Panc1 (cell line): ENCODE measurements around the gene MEIS3. TPM values are rescaled to one million over a fixed set of nuclear protein-coding genes. Genes with fewer than 3 reads are reported as not detected.

Source experiments
- ATAC-seq: fragments of 200-7000 bp; cut with Tn5 transposase; 2 replicates; pipeline ENCODE4 v1.9.1; 2020; ENCODE audit warnings: mild to moderate bottlenecking, moderate library complexity
- BruUV-seq: library from RNA; stranded (reverse); fragments of 400-500 nt; replicated peaks from 2 replicates; lab custom pipeline; 2021; lab: Mats Ljungman, UMichigan
- CTCF ChIA-PET: fragments of 300-600 bp; sonication (Branson Sonifier 250); formaldehyde crosslinking; loops from one replicate; lab custom pipeline; 2022; ENCODE audit warnings: antibody characterized with exemption; lab: Charles Lee
- POLR2A ChIA-PET: fragments of 300-600 bp; sonication (Branson Sonifier 250); formaldehyde crosslinking; loops from one replicate; lab custom pipeline; 2022; ENCODE audit warnings: antibody characterized with exemption; lab: Charles Lee
- DNase-seq: peaks from one replicate; pipeline ENCODE4 v3.0.0-alpha.2; 2010; ENCODE audit warnings: low read depth, low spot score
- H3K27ac ChIP-seq: 2 replicates; pipeline ENCODE4 v1.5.1; 2011; ENCODE audit warnings: mild to moderate bottlenecking, low read length, inconsistent platforms
- H3K27me3 ChIP-seq: fragments of 200-500 bp; sonication (Bioruptor generic); 2 replicates; pipeline ENCODE4 v1.6.0; 2014; ENCODE audit warnings: low read length, inconsistent platforms; ENCODE audit not compliant: control insufficient read depth, insufficient read depth
- H3K36me3 ChIP-seq: fragments of 200-500 bp; sonication (Bioruptor generic); 2 replicates; pipeline ENCODE4 v1.5.1; 2014; ENCODE audit warnings: inconsistent platforms, mild to moderate bottlenecking, low read length, moderate library complexity; ENCODE audit not compliant: control insufficient read depth, insufficient read depth
- H3K4me1 ChIP-seq: 2 replicates; pipeline ENCODE4 v1.5.1; 2011; ENCODE audit warnings: inconsistent platforms, mild to moderate bottlenecking, low read length, moderate library complexity; ENCODE audit not compliant: control insufficient read depth, insufficient read depth
- H3K4me3 ChIP-seq, 2 experiments: 2 replicates each; pipeline ENCODE4 v1.5.1; 2011 to 2012; ENCODE audit warnings: low read depth in 2 of 2, low read length in 2 of 2, mild to moderate bottlenecking in 2 of 2, inconsistent platforms in 1 of 2, moderate library complexity in 1 of 2
- H3K9me3 ChIP-seq: fragments of 200-500 bp; sonication (Bioruptor generic); 2 replicates; pipeline ENCODE4 v1.5.1; 2014; ENCODE audit warnings: low read depth, mild to moderate bottlenecking, inconsistent platforms, low read length, moderate library complexity; ENCODE audit not compliant: control insufficient read depth, insufficient read depth
- CTCF ChIP-seq: fragments of 450-650 bp; IDR thresholded peaks from 2 replicates; pipeline ENCODE4 v1.5.1; 2017; ENCODE audit warnings: mild to moderate bottlenecking
- POLR2AphosphoS5 ChIP-seq: IDR thresholded peaks from 2 replicates; pipeline ENCODE4 v1.6.1; 2012; ENCODE audit warnings: mild to moderate bottlenecking, low read depth, low read length, moderate library complexity
- REST ChIP-seq, 2 experiments: IDR thresholded peaks; 2 replicates each; pipeline ENCODE4 v1.6.1; 2011 to 2012; ENCODE audit warnings: low read depth in 2 of 2, control low read depth in 1 of 2, low read length in 1 of 2, mild to moderate bottlenecking in 1 of 2, moderate library complexity in 1 of 2; ENCODE audit not compliant: insufficient read depth in 1 of 2
- SIN3A ChIP-seq: IDR thresholded peaks from 2 replicates; pipeline ENCODE4 v1.6.1; 2012; ENCODE audit warnings: low read depth, mild to moderate bottlenecking, low read length, moderate library complexity, borderline replicate concordance; ENCODE audit not compliant: insufficient read depth
- TCF7L2 ChIP-seq: IDR thresholded peaks from 2 replicates; pipeline ENCODE4 v1.6.1; 2011; ENCODE audit warnings: mild to moderate bottlenecking, low read depth, low read length, inconsistent platforms
- in situ Hi-C: cut with HindIII; loops from 2 replicates; pipeline ENCODE4 v1.10.0; 2016; ENCODE audit warnings: low sequenced_read_pairs, low pct_unique_long_range_greater_than_20kb
- intact Hi-C: fragments of 100-400 bp; cut with micrococcal nuclease; formaldehyde crosslinking; loops from one replicate; pipeline ENCODE4 v1.10.0; 2022; ENCODE audit not compliant: unreplicated experiment
- total RNA-seq: library from RNA; stranded (reverse); gene quantifications from one replicate; pipeline ENCODE4 v1.2.1, GENCODE V29; 2021; ENCODE audit not compliant: unreplicated experiment

The MEIS3 gene
- total RNA-seq, 1 experiment from 2014 or later = 11.3 TPM

GRCh38 chr19:47429140-47429793 is 9.9 kb upstream of the MEIS3 start:
- ChIA-PET CTCF (interaction anchor here (0.6 to 1.4 kb wide), 2 partner anchors 8 to 29 kb away, joined by 3 to 4 read pairs; no protein-coding TSS in a partner anchor), POLR2A (no interaction called here)
- BruUV-seq = no TSS peak
- Histone ChIP-seq H3K27ac (no peak overlapping the region), H3K4me3 (no peak overlapping the region), H3K9me3 (no peaks in the 10 kb centered on the region), H3K36me3 (no peaks in the 10 kb centered on the region), H3K4me1 (peaks cover 7% of the 10 kb centered on the region), H3K27me3 (no peaks in the 10 kb centered on the region)
- no peak for ATAC-seq
- in situ Hi-C loops = no loop called here
- TF ChIP-seq POLR2AphosphoS5 = no peak
- TF ChIP-seq TCF7L2 = no peak
- no peak for TF ChIP-seq CTCF
- no peak for TF ChIP-seq REST (IDR thresholded peaks at IDR 0.05; ENCODE audit: insufficient read depth in 1 of 2, low read depth in 2 of 2, low read length in 1 of 2)
- no peak for TF ChIP-seq SIN3A
- no peak for DNase-seq
- intact Hi-C loops = no loop called here

GRCh38 chr19:47428177-47428894 is 9.0 kb upstream of the MEIS3 start:
- no peaks in the 10 kb centered on the region for H3K9me3 ChIP-seq
- H3K27ac ChIP-seq = peak overlapping the region; percentile 39; the same call in 1 of the 2 replicates
- TF ChIP-seq TCF7L2 = no peak
- no peak for TF ChIP-seq CTCF
- no peak for TF ChIP-seq POLR2AphosphoS5
- no peak for TF ChIP-seq REST (IDR thresholded peaks at IDR 0.05; ENCODE audit: insufficient read depth in 1 of 2, low read depth in 2 of 2, low read length in 1 of 2)
- no peak for TF ChIP-seq SIN3A
- BruUV-seq = no TSS peak
- no peaks in the 10 kb centered on the region for H3K27me3 ChIP-seq
- DNase-seq (peak; percentile 48), ATAC-seq (peak; percentile 80)
- no peaks in the 10 kb centered on the region for H3K36me3 ChIP-seq
- peaks cover 7% of the 10 kb centered on the region for H3K4me1 ChIP-seq
- intact Hi-C loops (no loop called here), in situ Hi-C loops (no loop called here)
- POLR2A ChIA-PET = interaction anchor here (0.6 kb wide), 1 partner anchor 79 kb away, joined by 5 read pairs; the partner anchor contains the start of gene DHX34
- peak overlapping the region; percentile 32 to 55 for H3K4me3 ChIP-seq
- CTCF ChIA-PET = interaction anchor here (0.5 to 1.4 kb wide), 7 partner anchors 9 to 422 kb away, joined by 3 to 8 read pairs (median 4); no protein-coding TSS in a partner anchor
